ENCODE results near the gene DELE1.
"Not testable (repeated sequence)": the region's sequence is repeated elsewhere in the genome, so short reads cannot be mapped to it uniquely, and the experiment has no call there.

Gene DELE1

GRCh38 chr5:141922827-141923447 is 734 bp upstream of the DELE1 start:
- DNase-seq (ENCODE audit: low spot score): not testable (repeated sequence)

- DNase-seq (ENCODE audit: low spot score): no peak
These were observed 2.8 kb downstream of the DELE1 start for GRCh38 chr5:141926434-141926833.

GRCh38 chr5:141928051-141928450 is 4.4 kb downstream of the DELE1 start:
- DNase-seq (ENCODE audit: low spot score): no peak

GRCh38 chr5:141929398-141930058 is 5.9 kb downstream of the DELE1 start:
- DNase-seq (ENCODE audit: low spot score): no peak

- no peak for DNase-seq (ENCODE audit: low spot score)
These were observed 8.0 kb downstream of the DELE1 start for GRCh38 chr5:141931694-141932093.

GRCh38 chr5:141933151-141933550 is 9.5 kb downstream of the DELE1 start:
- DNase-seq (ENCODE audit: low spot score): no peak

GRCh38 chr5:141934099-141934844 is 10.6 kb downstream of the DELE1 start:
- DNase-seq (ENCODE audit: low spot score): no peak

GRCh38 chr5:141935538-141935937 is 11.9 kb downstream of the DELE1 start:
- no peak for DNase-seq (ENCODE audit: low spot score)

GRCh38 chr5:141940695-141941271 is 17.1 kb downstream of the DELE1 start:
- DNase-seq (ENCODE audit: low spot score): no peak

- DNase-seq (ENCODE audit: low spot score): no peak
These were observed 17.6 kb downstream of the DELE1 start for GRCh38 chr5:141941307-141941706.

GRCh38 chr5:141941779-141942178 is 18.1 kb downstream of the DELE1 start:
- no peak for DNase-seq (ENCODE audit: low spot score)

GRCh38 chr5:141942185-141942857 is 18.6 kb downstream of the DELE1 start:
- no peak for DNase-seq (ENCODE audit: low spot score)

- DNase-seq (ENCODE audit: low spot score): no peak
These were observed 20.4 kb downstream of the DELE1 start for GRCh38 chr5:141944076-141944475.

- no peak for DNase-seq (ENCODE audit: low spot score)
These were observed 21.9 kb downstream of the DELE1 start for GRCh38 chr5:141945511-141946051.

GRCh38 chr5:141947316-141947715 is 23.6 kb downstream of the DELE1 start:
- no peak for DNase-seq (ENCODE audit: low spot score)

- DNase-seq (ENCODE audit: low spot score): no peak
These were observed 25.1 kb downstream of the DELE1 start for GRCh38 chr5:141948812-141949211.

- no peak for DNase-seq (ENCODE audit: low spot score)
These were observed 25.8 kb downstream of the DELE1 start for GRCh38 chr5:141949511-141949910.

GRCh38 chr5:141950207-141951005 is 26.7 kb downstream of the DELE1 start:
- no peak for DNase-seq (ENCODE audit: low spot score)

- no peak for DNase-seq (ENCODE audit: low spot score)
These were observed 27.7 kb downstream of the DELE1 start for GRCh38 chr5:141951332-141951781.

GRCh38 chr5:141952020-141952419 is 28.3 kb downstream of the DELE1 start:
- no peak for DNase-seq (ENCODE audit: low spot score)

GRCh38 chr5:141954194-141954593 is 30.5 kb downstream of the DELE1 start:
- DNase-seq (ENCODE audit: low spot score): no peak
